GM12864 (cell line): ENCODE results near the gene UPF1.
"Not testable (repeated sequence)": the region's sequence is repeated elsewhere in the genome, so short reads cannot be mapped to it uniquely, and the experiment has no call there.

ENCODE experiments used
- DNase-seq: peaks from one replicate; pipeline ENCODE4 v3.0.0-alpha.2; 2011; ENCODE audit warnings: low read depth
- H3K4me3 ChIP-seq: 2 replicates; pipeline ENCODE4 v1.5.1; 2011; ENCODE audit warnings: mild to moderate bottlenecking, low read depth, low read length, control low read depth
- TF ChIP-seq, protein P1 (sequence below): IDR thresholded peaks from 2 replicates; pipeline ENCODE4 v1.5.1; 2011; ENCODE audit warnings: low read depth, mild to moderate bottlenecking, moderate library complexity, low read length, control low read depth, inconsistent platforms; ENCODE audit errors: missing control alignments

Gene UPF1

DNA sequence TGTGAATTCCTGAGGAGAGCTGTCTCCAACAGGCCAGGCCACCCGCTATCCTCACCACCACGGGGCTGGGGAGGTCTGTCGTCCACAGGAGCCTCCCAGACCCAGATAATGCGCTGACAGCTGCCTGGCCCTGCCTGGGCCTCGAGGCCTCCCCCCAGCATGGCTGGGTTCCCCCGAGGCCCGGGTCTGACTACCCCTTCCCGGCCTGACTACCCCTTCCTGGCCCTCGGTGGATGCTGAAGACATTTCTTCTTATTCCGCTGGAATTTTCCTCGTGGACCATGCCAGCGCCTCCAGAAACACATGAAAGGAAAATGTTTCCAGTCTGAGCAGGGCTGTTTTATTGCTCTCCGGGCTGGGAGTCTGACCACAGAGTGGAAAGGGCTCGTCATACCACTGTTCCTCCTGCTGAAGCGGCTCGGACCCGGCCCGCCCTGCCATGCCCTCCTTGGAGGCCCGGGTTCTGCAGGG lies 23.9 kb upstream of the UPF1 start:
- H3K4me3 ChIP-seq: no peak overlapping the region
- TF ChIP-seq, protein P1, sequence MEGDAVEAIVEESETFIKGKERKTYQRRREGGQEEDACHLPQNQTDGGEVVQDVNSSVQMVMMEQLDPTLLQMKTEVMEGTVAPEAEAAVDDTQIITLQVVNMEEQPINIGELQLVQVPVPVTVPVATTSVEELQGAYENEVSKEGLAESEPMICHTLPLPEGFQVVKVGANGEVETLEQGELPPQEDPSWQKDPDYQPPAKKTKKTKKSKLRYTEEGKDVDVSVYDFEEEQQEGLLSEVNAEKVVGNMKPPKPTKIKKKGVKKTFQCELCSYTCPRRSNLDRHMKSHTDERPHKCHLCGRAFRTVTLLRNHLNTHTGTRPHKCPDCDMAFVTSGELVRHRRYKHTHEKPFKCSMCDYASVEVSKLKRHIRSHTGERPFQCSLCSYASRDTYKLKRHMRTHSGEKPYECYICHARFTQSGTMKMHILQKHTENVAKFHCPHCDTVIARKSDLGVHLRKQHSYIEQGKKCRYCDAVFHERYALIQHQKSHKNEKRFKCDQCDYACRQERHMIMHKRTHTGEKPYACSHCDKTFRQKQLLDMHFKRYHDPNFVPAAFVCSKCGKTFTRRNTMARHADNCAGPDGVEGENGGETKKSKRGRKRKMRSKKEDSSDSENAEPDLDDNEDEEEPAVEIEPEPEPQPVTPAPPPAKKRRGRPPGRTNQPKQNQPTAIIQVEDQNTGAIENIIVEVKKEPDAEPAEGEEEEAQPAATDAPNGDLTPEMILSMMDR: no peak
- DNase-seq: no peak

DNA sequence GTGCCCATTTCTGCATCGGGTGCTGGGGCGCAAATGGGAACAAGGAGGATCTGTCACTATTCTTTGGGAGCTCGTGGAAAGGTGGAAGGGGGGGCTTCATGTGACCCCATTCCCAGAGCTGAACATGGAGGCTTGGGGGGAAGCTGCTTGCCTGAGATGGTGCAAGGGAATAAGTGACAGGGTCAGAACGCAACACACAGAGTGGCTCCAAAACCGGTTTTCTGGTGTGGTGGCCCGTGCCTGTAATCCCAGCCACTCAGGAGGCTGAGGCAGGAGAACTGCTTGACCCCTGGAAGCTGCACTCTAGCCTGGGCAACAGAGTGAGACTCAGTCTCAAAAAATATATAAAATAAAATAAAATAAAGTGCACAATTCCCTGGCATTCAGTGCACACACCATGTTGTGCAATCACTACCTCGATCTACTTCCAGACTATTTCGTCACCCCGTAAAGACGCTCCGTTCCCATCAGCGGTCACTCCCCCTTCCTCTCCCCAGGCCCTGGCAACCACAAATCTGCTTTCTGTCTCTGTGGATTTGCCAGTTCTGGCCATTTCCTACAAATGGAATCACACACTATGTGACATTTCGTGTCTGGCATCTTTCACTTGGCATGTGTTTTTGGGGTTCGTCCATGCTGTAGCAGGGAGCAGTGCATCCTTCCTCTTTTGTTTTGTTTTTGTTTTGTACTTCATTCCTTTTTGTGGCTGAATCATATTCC lies 22.4 kb upstream of the UPF1 start:
- no peak for DNase-seq
- TF ChIP-seq, protein P1: no peak

DNA sequence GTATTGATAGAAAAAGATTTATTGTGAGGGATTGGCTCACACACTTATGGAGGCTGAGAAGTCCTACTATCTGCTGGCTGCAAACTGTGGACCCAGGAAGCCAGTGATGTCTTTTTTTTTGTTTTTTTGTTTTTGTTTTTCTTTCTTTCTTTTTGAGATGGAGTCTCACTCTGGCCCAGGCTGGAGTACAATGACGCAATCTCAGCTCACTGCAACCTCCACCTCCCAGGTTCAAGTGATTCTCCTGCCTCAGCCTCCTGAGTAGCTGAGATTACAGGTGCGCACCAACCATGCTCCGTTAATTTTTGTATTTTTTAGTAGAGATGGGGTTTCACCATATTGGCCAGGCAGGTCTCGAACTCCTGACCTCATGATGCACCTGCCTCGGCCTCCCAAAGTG lies 20.1 kb upstream of the UPF1 start:
- DNase-seq, H3K4me3 ChIP-seq: not testable (repeated sequence)

More for the DNA sequence above, 22.4 kb upstream of the UPF1 start:
- no peak overlapping the region for H3K4me3 ChIP-seq

DNA sequence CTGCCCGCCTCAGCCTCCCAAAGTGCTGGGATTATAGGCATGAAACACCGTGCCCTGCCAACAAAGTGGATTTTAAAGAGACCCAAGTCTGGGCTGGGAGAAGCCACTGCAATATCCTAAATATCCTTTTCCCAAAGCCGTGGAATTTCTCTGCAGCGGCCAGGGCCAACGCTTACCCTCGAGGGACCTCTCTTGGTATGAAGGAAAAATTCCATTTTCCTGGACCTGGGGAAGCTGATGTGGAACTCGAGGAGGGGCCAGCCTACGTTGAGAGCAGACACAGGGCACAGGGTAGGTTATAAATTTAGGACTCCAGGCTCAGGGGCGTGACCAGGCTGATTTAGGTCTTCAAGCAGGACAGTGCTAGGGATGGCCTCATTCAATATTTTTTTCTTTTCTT lies 17.7 kb upstream of the UPF1 start:
- no peak overlapping the region for H3K4me3 ChIP-seq
- TF ChIP-seq, protein P1: no peak
- no peak for DNase-seq

DNA sequence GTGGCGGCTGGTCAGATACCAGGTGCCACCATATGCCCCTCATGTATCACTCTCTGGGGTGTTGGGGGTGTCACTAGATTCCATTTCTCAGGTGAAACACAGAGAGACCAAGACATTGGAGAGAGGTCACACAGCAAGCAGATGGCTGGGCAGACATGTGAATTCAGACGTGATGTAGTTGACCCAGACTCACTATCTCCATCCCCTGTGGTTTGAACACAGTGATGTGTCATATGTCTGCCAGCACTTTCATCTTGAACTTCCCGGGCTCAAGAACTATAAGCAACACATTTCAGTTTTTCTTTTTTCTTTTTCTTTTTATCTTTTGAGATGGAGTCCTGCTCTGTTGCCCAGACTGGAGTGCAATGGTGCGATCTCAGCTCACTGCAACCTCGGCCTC lies 16.1 kb upstream of the UPF1 start:
- TF ChIP-seq, protein P1: no peak
- DNase-seq: no peak
- H3K4me3 ChIP-seq: no peak overlapping the region

DNA sequence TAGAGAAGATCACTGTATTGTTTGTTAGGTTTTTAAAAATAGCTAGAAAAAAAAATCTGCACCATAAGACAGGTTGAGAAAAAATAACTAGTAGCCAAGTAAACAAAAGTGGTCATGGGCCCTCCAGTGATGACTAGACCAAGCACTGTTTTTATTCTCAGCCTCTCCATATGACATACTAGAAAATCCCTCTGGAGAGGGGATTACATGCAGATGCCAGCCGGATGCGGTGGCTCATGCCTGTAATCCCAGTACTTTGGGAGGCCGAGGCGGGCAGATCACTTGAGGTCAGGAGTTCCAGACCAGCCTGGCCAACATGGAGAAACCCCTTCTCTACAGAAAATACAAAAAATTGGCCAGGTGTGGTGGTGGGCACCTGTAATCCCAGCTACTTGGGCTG lies 15.1 kb upstream of the UPF1 start:
- not testable (repeated sequence) for H3K4me3 ChIP-seq, DNase-seq

DNA sequence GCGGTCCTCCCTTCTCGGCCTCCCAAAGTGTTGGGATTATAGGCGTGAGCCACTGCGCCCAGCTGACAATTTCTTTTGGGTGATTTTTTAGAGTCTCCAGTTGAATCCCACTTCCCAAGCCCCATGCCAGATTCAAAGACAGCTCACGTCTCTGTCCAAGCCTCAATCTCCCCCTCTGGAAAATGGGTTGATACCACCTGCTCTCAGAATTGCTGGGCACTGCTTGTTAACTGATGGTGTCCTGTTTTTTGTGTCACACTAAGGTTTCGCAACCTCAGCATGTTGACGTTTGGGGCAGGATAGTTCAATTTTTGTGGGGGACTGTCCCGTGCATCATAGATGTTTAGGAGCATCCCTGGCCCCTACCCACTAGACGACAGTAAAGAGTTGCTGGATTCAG lies 14.2 kb upstream of the UPF1 start:
- H3K4me3 ChIP-seq: no peak overlapping the region
- no peak for DNase-seq
- TF ChIP-seq, protein P1: no peak

DNA sequence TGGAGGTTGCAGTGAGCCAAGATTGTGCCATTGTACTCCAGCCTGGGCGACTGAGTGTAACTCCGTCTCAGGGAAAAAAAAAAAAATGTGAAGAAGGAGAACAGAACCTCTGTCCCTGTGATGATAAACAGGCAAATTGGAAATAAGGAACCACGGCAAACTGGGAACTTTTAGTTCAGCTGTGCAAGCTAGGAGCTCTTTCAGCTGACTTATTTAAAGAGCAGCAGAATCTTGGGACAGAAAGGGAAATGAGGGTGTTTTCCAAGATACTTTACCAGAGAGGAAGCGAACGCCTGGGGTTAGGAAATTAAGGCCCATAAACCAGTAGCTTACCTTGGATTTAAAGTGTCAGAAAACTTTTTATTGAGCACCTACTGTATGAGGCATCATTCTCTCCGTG lies 3.0 kb upstream of the UPF1 start:
- TF ChIP-seq, protein P1: no peak
- no peak overlapping the region for H3K4me3 ChIP-seq
- no peak for DNase-seq
